Measurements from ENCODE around the gene EHBP1L1.
A peak's percentile ranks its signal among the peaks of the same experiment; 100 is the strongest.

The EHBP1L1 gene

GRCh38 chr11:65598258-65598699, 22.4 kb downstream of the EHBP1L1 start:
- DNase-seq, result no peak

GRCh38 chr11:65599216-65599954, 23.5 kb downstream of the EHBP1L1 start:
- DNase-seq, result no peak

- DNase-seq, result no peak
Measured at GRCh38 chr11:65599955-65600246, 24.0 kb downstream of the EHBP1L1 start.

GRCh38 chr11:65604258-65604657, 28.4 kb downstream of the EHBP1L1 start:
- DNase-seq, result no peak

- DNase-seq, result peak; percentile 75
Measured at GRCh38 chr11:65606876-65607613, 31.2 kb downstream of the EHBP1L1 start.

GRCh38 chr11:65607614-65608426, 32.0 kb downstream of the EHBP1L1 start:
- no peak for DNase-seq

GRCh38 chr11:65609229-65609628, 33.4 kb downstream of the EHBP1L1 start:
- no peak for DNase-seq

- DNase-seq, result no peak
Measured at GRCh38 chr11:65609665-65610064, 33.8 kb downstream of the EHBP1L1 start.

GRCh38 chr11:65610404-65610803, 34.6 kb downstream of the EHBP1L1 start:
- DNase-seq, result peak; percentile 26

- DNase-seq, result peak; percentile 81
Measured at GRCh38 chr11:65611028-65611757, 35.3 kb downstream of the EHBP1L1 start.

- DNase-seq, result no peak
Measured at GRCh38 chr11:65611758-65612603, 36.1 kb downstream of the EHBP1L1 start.

- DNase-seq, result no peak
Measured at GRCh38 chr11:65612691-65613090, 36.8 kb downstream of the EHBP1L1 start.

GRCh38 chr11:65613091-65613928, 37.5 kb downstream of the EHBP1L1 start:
- DNase-seq, result peak; percentile 19

GRCh38 chr11:65615229-65615949, 39.5 kb downstream of the EHBP1L1 start, which contains the start of gene PCNX3:
Gene PCNX3, plus strand, starts transcription at chr11:65615776. Its CDS starts 536 bp downstream, at chr11:65616312.
- DNase-seq, result peak; percentile 100

GRCh38 chr11:65615950-65616574, 40.2 kb downstream of the EHBP1L1 start:
- no peak for DNase-seq

- no peak for DNase-seq
Measured at GRCh38 chr11:65616575-65617001, 40.7 kb downstream of the EHBP1L1 start.

GRCh38 chr11:65617136-65617850, 41.4 kb downstream of the EHBP1L1 start:
- DNase-seq, result no peak

- DNase-seq, result no peak
Measured at GRCh38 chr11:65617990-65618751, 42.3 kb downstream of the EHBP1L1 start.
